GM10266 (cell line): ENCODE measurements around the gene GAL3ST3.
"Not testable (repeated sequence)": the region's sequence is repeated elsewhere in the genome, so short reads cannot be mapped to it uniquely, and the experiment has no call there.

Experiments used
- DNase-seq: peaks from one replicate; pipeline ENCODE4 v3.0.0; 2012; ENCODE audit errors: extremely low spot score
- CTCF ChIP-seq: IDR thresholded peaks from 2 replicates; pipeline ENCODE4 v1.5.1; 2012; ENCODE audit warnings: mild to moderate bottlenecking, low read depth; ENCODE audit not compliant: control insufficient read depth, insufficient read depth; ENCODE audit errors: missing control alignments

GAL3ST3 gene

GRCh38 chr11:66042227-66042995 lies 6.5 kb downstream of the GAL3ST3 start:
- TF ChIP-seq CTCF: no peak
- no peak for DNase-seq

- no peak for DNase-seq
- TF ChIP-seq CTCF: no peak
Observed at GRCh38 chr11:66039765-66040164, 9.2 kb downstream of the GAL3ST3 start.

- no peak for DNase-seq
- TF ChIP-seq CTCF: no peak
Observed at GRCh38 chr11:66037327-66037726, 11.6 kb downstream of the GAL3ST3 start.

GRCh38 chr11:66036334-66036710 lies 12.6 kb downstream of the GAL3ST3 start:
- no peak for DNase-seq
- no peak for TF ChIP-seq CTCF

- no peak for DNase-seq
- no peak for TF ChIP-seq CTCF
Observed at GRCh38 chr11:66035653-66036333, 13.2 kb downstream of the GAL3ST3 start.

GRCh38 chr11:66032957-66033735 lies 15.8 kb downstream of the GAL3ST3 start:
- no peak for TF ChIP-seq CTCF
- DNase-seq: no peak

- DNase-seq: no peak
- no peak for TF ChIP-seq CTCF
Observed at GRCh38 chr11:66026017-66026529, 22.9 kb downstream of the GAL3ST3 start, which contains the start of gene CATSPER1. Gene CATSPER1 (minus strand): TSS chr11:66026479. CDS start chr11:66026379, 100 bp downstream.

GRCh38 chr11:66023186-66023440 lies 25.8 kb downstream of the GAL3ST3 start:
- not testable (repeated sequence) for DNase-seq
